ENCODE measurements around the gene AP1G2. TPM values are rescaled to one million over a fixed set of nuclear protein-coding genes. Genes with fewer than 3 reads are reported as not detected.

AP1G2 gene
- total RNA-seq, 2 donors from 2014 or later: 36.4 to 61.7 TPM

- TF ChIP-seq CTCF (IDR thresholded peaks at IDR 0.05): no peak
- H3K9me3 ChIP-seq: no peaks in the 10 kb centered on the region
- peaks cover 4 to 10% of the 10 kb centered on the region in 2 donors for H3K4me1 ChIP-seq (ENCODE audit: control insufficient read depth in 1 of 2, low read depth in 2 of 2)
- H3K27me3 ChIP-seq (replicated peaks; ENCODE audit: insufficient read depth): peaks cover 7% of the 10 kb centered on the region
- H3K4me3 ChIP-seq: no peak overlapping the region
- H3K27ac ChIP-seq: no peak overlapping the region
- H3K36me3 ChIP-seq: no peaks in the 10 kb centered on the region
- DNase-seq (ENCODE audit: low spot score) (no peak), ATAC-seq (ENCODE audit: insufficient number of reproducible peaks, low FRiP score, low read depth) (no peak)
These were observed 5.2 kb upstream of the AP1G2 start for GRCh38 chr14:23572836-23573235.

GRCh38 chr14:23572524-23572828, 4.9 kb upstream of the AP1G2 start:
- Histone ChIP-seq H3K27me3 (replicated peaks; ENCODE audit: insufficient read depth) (peaks cover 4% of the 10 kb centered on the region), H3K4me1 (ENCODE audit: control insufficient read depth in 1 of 2, low read depth in 2 of 2) (peaks cover 4 to 13% of the 10 kb centered on the region in 2 donors), H3K4me3 (no peak overlapping the region), H3K9me3 (no peaks in the 10 kb centered on the region), H3K27ac (no peak overlapping the region), H3K36me3 (no peaks in the 10 kb centered on the region)
- TF ChIP-seq CTCF (IDR thresholded peaks at IDR 0.05): no peak
- ATAC-seq (ENCODE audit: insufficient number of reproducible peaks, low FRiP score, low read depth): no peak
- DNase-seq (ENCODE audit: low spot score): no peak

- DNase-seq (ENCODE audit: low spot score): no peak
These were observed 4.3 kb upstream of the AP1G2 start for GRCh38 chr14:23571701-23572523.

GRCh38 chr14:23570806-23571483, 3.4 kb upstream of the AP1G2 start:
- peaks cover 0 to 15% of the 10 kb centered on the region in 2 donors for H3K4me1 ChIP-seq (ENCODE audit: control insufficient read depth in 1 of 2, low read depth in 2 of 2)
- ATAC-seq (ENCODE audit: insufficient number of reproducible peaks, low FRiP score, low read depth) (no peak), DNase-seq (ENCODE audit: low spot score) (no peak)
- H3K27me3 ChIP-seq (replicated peaks; ENCODE audit: insufficient read depth): no peaks in the 10 kb centered on the region
- no peak overlapping the region for H3K27ac ChIP-seq
- H3K9me3 ChIP-seq: no peaks in the 10 kb centered on the region
- TF ChIP-seq CTCF (IDR thresholded peaks at IDR 0.05): no peak
- H3K36me3 ChIP-seq: no peaks in the 10 kb centered on the region
- H3K4me3 ChIP-seq: no peak overlapping the region

More at GRCh38 chr14:23571701-23572523, 4.3 kb upstream of the AP1G2 start:
- peaks cover 4% of the 10 kb centered on the region for H3K27me3 ChIP-seq (replicated peaks; ENCODE audit: insufficient read depth)
- no peak for TF ChIP-seq CTCF (IDR thresholded peaks at IDR 0.05)
- no peaks in the 10 kb centered on the region for H3K9me3 ChIP-seq
- no peaks in the 10 kb centered on the region for H3K36me3 ChIP-seq
- H3K27ac ChIP-seq: no peak overlapping the region
- no peak overlapping the region for H3K4me3 ChIP-seq
- no peak for ATAC-seq (ENCODE audit: insufficient number of reproducible peaks, low FRiP score, low read depth)
- peaks cover 0 to 15% of the 10 kb centered on the region in 2 donors for H3K4me1 ChIP-seq (ENCODE audit: control insufficient read depth in 1 of 2, low read depth in 2 of 2)

- ATAC-seq (ENCODE audit: insufficient number of reproducible peaks, low FRiP score, low read depth): no peak
- H3K27ac ChIP-seq: no peak overlapping the region
These were observed 2.0 kb upstream of the AP1G2 start for GRCh38 chr14:23569443-23570151.

More at GRCh38 chr14:23569443-23570151, 2.0 kb upstream of the AP1G2 start:
- H3K36me3 ChIP-seq: no peaks in the 10 kb centered on the region
- TF ChIP-seq CTCF (IDR thresholded peaks at IDR 0.05): no peak
- no peak overlapping the region for H3K4me3 ChIP-seq
- H3K27me3 ChIP-seq (replicated peaks; ENCODE audit: insufficient read depth): no peaks in the 10 kb centered on the region
- DNase-seq (ENCODE audit: low spot score): no peak
- H3K9me3 ChIP-seq: no peaks in the 10 kb centered on the region
- peaks cover 0 to 15% of the 10 kb centered on the region in 2 donors for H3K4me1 ChIP-seq (ENCODE audit: control insufficient read depth in 1 of 2, low read depth in 2 of 2)

All from thoracic aorta (tissue), 2 donors.